Muscle of arm (tissue), 14 donors: ENCODE measurements around the gene SLITRK1. TPM values are rescaled to one million over a fixed set of nuclear protein-coding genes. Genes with fewer than 3 reads are reported as not detected.
A peak's percentile ranks its signal among the peaks of the same experiment; 100 is the strongest.

Experiments used
- DNase-seq: peaks from one replicate; pipeline ENCODE4 v3.0.0-alpha.2; 2013
- long read RNA-seq, 11 donors: transcript quantifications; one replicate each; lab custom pipeline, GENCODE V29; 2026
- polyA plus RNA-seq, 12 donors: library from polyadenylated mRNA; unstranded; fragments of 120-200 nt; gene quantifications; one replicate each; pipeline ENCODE4 v1.2.1, GENCODE V29; 2013; ENCODE audit not compliant: insufficient read length in 12 of 12

Gene SLITRK1, protein sequence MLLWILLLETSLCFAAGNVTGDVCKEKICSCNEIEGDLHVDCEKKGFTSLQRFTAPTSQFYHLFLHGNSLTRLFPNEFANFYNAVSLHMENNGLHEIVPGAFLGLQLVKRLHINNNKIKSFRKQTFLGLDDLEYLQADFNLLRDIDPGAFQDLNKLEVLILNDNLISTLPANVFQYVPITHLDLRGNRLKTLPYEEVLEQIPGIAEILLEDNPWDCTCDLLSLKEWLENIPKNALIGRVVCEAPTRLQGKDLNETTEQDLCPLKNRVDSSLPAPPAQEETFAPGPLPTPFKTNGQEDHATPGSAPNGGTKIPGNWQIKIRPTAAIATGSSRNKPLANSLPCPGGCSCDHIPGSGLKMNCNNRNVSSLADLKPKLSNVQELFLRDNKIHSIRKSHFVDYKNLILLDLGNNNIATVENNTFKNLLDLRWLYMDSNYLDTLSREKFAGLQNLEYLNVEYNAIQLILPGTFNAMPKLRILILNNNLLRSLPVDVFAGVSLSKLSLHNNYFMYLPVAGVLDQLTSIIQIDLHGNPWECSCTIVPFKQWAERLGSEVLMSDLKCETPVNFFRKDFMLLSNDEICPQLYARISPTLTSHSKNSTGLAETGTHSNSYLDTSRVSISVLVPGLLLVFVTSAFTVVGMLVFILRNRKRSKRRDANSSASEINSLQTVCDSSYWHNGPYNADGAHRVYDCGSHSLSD
- polyA plus RNA-seq: 1 to 10 TPM in 1 of 12 donors, under 1 TPM in 9, not detected in 2; 0.14 to 3.1 (median 0.40) TPM
- long read RNA-seq, donor 1, full-length matches to known transcripts: 2 of 2 reads
- long read RNA-seq, donor 1, partial matches to known transcripts: 0 of 2 reads
- long read RNA-seq, donor 1, other reads (novel, unspliced or antisense): 0 of 2 reads
- long read RNA-seq, donor 2, full-length matches to known transcripts: 3 of 3 reads
- long read RNA-seq, donor 2, partial matches to known transcripts: 0 of 3 reads
- long read RNA-seq, donor 2, other reads (novel, unspliced or antisense): 0 of 3 reads
- long read RNA-seq, donor 3: 0 reads
- long read RNA-seq, donor 4: 0 reads
- long read RNA-seq, donor 5, full-length matches to known transcripts: 1 of 1 reads
- long read RNA-seq, donor 5, partial matches to known transcripts: 0 of 1 reads
- long read RNA-seq, donor 5, other reads (novel, unspliced or antisense): 0 of 1 reads
- long read RNA-seq, donor 6: 0 reads
- long read RNA-seq, donor 7, full-length matches to known transcripts: 1 of 1 reads
- long read RNA-seq, donor 7, partial matches to known transcripts: 0 of 1 reads
- long read RNA-seq, donor 7, other reads (novel, unspliced or antisense): 0 of 1 reads
- long read RNA-seq, donor 8, full-length matches to known transcripts: 1 of 1 reads
- long read RNA-seq, donor 8, partial matches to known transcripts: 0 of 1 reads
- long read RNA-seq, donor 8, other reads (novel, unspliced or antisense): 0 of 1 reads
- long read RNA-seq, donor 9, full-length matches to known transcripts: 1 of 1 reads
- long read RNA-seq, donor 9, partial matches to known transcripts: 0 of 1 reads
- long read RNA-seq, donor 9, other reads (novel, unspliced or antisense): 0 of 1 reads
- long read RNA-seq, donor 10: 0 reads
- long read RNA-seq, donor 11, full-length matches to known transcripts: 2 of 2 reads
- long read RNA-seq, donor 11, partial matches to known transcripts: 0 of 2 reads
- long read RNA-seq, donor 11, other reads (novel, unspliced or antisense): 0 of 2 reads

DNA sequence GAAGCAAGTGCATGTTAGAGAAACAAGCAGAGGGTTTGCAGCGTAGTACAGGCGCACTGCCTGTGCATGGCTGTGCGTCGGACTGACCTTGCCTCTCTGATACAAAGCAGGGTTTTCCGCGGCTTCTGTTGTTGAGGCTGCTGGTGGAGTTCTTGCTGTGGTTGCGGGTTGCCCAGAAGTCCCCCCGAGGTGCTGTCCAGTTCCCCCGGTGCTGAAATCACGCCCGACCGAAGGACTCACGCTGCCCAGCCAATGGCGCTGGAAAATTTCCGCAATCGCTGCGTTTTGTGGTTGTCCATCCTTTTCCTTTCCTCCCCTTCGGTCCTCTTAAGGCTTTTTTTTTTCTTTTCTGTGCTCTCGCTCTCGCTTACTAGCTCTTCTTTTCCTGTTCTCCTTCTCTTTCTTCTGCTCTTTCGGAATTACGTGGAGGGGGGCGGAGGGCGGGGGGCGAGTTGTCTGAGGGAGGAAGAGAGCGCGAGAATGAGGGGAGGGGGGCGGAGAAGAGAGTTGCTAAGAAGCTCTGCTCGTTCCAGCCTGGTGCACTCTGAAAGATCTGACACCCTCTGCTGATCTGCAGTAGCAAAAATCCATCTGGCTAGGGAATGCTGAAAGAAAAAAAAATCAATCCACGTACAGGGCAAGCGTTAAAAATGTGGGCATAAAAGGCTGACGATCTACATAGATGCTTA lies at the start of gene SLITRK1:
Gene SLITRK1 (minus strand): TSS at position 558 of the 689 bp plus-strand sequence. CDS start 967 bp downstream, outside the sequence.
- DNase-seq: peak; percentile 80

DNA sequence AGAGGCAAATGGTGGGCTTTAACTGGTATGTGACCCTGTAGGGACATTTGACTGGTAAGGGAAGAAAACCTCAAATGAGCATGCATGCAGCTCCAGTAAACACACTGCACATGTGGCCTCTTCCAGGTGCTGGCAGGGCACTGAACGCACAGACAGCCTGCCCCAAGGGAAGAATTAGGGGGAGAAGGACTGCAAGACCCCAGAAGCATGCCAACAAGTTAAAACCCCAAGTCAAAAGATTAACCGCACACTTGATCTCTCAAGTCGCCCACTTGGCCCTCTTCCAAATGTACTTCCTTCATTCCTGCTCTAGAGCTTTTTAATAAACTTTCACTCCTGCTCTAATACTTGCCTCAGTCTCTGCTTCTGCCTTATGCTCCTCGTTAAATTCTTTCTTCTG lies 46.9 kb upstream of the SLITRK1 start:
- DNase-seq: no peak

DNA sequence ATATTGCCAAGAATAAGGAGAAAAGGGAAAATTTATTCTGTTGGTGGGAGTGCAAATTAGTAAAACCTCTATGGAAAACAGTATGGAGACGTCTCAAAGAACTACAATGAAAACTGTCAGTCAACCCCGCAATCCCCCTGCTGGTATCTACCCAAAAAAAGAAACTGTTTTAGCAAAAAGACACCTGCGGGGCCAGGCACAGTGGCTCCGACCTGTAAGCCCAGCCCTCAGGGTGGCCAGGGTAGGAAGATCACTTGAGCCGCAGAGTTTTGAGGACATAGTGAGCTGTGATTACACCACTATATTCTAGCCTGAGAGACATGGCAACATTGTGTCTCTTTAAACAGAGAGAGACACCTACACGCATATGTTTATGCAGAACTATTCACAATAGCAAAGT lies 37.5 kb upstream of the SLITRK1 start:
- DNase-seq: no peak

DNA sequence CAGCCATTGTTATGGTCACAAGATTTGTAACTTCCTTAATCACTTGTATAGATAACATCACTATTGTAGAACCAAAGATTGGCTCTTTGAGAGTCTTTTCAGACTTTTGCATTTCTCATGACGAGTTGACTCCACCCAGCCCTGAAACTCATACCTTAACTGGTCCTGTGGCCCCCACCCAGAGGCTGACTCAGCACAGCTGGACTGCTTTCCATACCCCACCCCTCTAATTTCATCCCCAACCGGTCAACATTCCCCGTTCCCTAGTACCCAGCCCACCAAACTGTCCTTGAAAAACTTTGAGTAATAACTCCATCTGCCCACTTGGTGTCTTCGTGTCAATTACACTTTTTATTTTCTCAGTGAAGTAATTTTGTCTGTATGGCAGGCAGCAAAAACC lies 32.1 kb upstream of the SLITRK1 start:
- DNase-seq: no peak

DNA sequence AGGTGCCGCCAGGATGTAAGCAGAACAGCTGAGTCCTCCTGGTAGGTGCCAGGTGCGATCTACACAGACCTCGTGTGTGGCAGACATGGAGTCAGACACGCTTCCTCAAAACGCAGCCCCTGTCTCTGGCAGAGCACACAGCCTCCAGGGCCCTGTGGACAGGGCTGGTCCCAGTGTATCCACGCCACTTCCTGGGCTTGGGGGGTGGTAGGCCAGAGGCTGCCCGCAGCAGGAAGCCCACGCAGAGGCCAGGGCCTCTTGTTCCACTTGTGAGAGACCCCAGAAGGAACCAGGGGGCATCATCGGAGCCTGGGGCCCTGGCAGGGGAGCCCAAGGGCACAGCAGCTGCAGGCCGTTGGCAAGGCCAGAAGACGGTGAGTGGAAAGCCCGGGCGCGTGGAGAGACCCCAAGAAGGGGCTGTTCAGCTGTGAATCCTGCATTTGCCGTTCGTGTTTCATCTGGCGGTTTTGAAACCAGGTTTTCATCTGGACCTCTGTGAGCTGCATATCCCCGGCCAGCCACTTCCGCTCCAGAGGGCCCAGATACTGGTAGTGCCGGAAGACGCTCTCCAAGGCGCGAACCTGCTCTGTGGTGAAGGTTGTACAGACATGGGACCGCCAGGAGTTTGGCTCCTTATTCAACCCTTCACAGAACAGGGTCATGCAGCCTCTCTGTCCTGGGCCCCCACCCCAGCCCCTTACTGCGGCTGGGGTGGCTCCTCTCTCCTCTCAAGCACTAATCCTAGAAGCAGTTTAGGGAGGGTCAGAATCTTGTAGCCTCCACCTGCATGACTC lies 25.1 kb upstream of the SLITRK1 start:
- no peak for DNase-seq

DNA sequence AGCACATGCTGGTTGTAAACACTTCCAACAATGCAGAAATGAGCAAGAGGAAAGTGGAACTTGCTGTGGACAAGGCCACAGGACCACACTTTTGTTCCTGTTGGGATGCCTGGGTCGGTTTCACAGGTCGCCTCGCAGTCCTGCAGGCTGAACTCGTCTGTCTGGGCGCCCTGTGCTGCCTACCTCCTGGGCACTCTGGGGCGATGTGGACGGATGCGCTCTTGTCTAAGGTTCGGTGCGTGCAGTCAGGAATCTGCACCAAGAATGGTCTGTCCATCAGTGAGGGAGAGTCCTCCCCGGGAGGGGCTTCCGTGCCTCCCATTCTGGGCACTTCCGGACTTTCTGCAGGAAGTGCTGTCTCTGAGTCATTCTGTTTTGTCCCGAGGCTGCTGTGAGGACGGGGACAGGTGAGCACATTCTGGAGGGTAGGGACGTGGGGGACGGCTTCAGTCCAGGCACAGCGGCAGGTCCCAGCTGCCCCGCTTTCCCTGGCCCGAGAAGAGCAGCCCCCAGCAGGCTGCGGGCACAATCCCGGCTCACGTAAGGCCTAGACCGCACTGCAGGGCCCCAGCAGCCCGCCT lies 24.1 kb upstream of the SLITRK1 start:
- DNase-seq: no peak

DNA sequence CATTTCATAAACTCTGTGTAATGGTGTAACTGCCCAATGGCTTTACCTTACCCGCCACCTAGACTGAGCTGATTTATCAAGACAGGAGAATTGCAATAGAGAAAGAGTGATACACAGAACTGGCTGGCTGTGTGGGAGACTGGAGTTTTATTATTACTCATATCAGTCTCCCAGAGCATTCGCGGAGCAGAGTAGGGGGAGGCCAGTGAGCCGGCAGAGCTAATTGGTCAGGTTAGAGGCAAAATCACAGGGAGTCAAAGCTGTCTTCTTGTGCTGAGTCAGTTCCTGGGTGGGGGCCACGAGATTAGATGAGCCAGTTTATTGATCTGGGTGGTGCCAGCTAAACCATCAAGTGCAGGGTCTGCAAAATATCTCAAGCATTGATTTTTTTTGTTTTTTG lies 23.4 kb upstream of the SLITRK1 start:
- DNase-seq: no peak

DNA sequence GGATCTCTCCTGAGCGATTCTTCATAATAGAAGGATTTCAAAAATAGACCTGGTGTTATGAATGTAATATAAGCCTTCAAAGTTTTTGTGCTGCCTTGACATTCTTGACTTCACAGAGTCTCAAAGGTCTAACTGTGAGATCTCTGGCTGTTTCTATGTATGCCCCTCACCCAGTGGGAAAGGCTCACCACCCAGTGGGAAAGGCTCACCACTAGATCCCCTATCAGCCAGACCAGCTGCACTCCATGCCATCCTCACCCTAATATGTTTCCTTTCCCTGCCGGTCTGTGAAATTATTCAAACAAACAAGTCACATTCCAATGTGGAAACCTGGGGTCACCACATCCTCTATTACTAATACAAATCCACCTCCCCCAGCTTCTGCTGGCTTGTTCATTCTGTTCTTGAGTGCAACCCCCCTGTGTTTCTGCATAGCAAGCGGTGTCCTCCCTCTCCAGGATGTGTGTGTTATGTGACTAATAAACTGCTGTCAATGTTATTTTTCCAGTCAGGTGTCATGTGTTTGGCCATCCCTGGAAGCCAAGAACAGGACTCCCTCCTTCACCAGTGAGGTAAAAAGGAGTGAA lies 13.8 kb upstream of the SLITRK1 start:
- no peak for DNase-seq

DNA sequence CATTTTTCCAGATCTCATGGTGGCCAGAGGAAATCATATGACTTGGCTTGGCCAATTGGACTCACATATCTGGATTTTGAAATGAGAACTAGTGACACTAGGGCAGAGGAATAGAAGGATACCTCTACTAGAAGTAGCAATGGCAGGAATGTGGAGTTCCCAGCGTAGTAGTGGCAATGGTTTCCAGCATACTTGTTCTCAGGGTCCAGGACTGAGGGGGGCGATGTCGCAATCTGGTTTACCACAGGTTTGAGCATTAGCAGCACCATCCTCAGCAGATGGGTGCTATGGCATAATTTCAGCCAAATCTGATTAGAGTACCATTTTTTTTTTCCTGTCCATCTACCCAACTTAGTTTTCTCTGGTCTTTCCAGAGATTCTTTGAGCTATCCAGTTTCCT lies 8.1 kb upstream of the SLITRK1 start:
- no peak for DNase-seq

DNA sequence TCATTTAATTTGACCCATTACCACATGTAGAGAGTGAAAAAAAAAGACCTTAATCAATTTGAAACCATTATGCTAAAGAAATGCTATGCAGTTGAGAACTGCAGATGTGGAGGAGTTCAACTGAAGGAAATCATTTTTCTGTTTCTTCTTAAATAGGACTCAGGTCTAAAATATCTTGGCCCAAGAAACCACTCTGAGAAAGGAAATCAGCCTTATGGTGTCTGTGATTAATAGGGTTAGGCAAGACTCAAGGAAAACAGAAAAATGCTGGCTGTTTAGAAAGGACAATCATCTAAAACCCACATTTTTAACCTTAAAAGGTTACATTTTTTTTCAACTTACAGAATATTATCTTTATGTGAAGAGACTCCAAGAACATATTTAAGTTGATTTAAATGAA lies 1.9 kb upstream of the SLITRK1 start:
- no peak for DNase-seq

DNA sequence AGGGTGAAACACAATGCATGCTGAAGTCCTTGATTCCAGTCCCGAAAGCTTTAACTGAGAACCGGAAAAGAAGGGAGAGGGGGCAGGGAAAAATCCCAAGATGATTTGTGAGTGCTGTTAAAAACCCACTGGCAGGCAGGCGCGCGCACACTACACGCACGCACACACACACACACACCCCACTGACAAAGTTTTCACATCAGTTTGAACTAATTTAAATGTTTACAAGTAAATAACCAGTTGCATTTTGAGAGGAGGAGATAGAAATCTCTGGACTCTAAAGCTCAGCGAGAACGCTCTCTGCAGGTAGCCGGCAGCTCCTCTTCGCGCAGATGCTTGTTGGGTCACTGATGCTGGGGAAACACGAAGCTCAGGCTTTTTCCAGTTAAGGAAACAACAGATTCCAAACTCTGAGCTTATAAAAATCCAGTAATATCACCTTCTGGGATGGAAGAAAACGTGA lies 818 bp upstream of the SLITRK1 start:
- DNase-seq: no peak

DNA sequence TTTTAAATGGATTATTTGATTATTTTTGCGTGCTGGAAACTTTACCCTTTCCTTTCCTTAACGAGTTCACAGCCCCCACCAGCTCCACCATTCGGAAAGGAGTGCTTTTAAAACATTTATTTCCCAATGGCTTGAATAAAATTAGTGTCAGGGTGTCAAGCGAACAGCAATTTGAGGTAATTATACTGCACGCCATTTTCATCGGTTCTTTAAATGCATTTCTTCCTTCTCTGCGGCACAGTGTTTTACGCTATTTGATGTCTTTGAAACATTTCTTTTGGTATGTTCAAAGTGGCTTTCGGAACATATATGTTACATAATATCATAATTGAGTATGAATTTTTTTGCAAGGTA lies 309 bp upstream of the SLITRK1 start:
- no peak for DNase-seq

DNA sequence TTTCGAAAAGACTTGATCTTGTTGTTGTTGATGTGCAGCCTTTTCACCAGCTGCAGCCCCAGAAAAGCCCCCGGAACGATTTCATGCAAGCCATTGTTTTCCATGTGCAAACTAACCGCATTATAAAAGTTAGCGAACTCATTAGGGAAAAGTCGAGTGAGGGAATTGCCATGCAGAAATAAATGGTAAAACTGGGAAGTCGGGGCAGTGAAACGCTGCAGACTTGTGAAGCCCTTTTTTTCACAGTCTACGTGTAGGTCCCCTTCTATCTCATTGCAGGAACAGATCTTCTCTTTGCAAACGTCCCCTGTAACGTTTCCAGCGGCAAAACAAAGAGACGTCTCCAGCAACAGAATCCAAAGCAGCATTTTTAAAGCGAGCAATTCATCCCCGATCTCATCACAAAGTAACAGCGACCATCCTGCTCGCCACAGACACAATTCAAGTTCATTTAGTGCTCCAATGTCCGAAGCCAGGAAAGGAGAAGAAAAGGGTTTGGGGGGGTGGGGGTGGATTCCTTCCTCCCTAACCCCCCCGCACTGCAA lies 1.1 kb downstream of the SLITRK1 start:
- DNase-seq: no peak

DNA sequence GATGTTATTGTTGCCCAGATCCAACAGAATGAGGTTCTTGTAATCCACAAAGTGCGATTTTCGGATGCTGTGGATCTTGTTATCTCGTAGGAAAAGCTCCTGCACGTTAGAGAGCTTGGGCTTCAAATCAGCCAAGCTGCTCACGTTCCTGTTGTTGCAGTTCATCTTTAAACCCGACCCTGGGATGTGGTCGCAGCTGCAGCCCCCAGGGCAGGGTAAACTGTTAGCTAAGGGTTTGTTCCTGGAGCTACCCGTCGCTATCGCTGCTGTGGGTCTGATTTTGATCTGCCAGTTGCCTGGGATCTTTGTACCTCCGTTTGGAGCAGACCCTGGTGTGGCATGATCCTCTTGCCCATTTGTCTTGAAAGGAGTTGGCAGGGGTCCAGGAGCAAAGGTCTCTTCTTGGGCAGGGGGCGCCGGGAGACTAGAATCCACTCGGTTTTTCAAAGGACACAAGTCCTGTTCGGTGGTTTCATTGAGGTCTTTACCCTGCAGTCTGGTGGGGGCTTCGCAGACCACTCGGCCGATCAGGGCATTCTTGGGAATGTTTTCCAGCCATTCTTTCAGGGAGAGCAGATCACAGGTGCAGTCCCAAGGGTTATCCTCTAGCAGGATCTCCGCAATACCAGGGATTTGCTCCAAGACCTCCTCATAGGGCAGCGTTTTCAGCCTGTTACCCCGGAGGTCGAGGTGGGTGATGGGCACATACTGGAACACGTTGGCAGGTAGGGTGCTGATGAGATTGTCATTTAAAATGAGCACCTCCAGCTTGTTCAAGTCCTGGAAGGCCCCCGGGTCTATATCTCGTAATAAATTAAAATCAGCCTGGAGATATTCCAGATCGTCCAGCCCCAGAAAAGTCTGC lies 1.8 kb downstream of the SLITRK1 start:
- no peak for DNase-seq

DNA sequence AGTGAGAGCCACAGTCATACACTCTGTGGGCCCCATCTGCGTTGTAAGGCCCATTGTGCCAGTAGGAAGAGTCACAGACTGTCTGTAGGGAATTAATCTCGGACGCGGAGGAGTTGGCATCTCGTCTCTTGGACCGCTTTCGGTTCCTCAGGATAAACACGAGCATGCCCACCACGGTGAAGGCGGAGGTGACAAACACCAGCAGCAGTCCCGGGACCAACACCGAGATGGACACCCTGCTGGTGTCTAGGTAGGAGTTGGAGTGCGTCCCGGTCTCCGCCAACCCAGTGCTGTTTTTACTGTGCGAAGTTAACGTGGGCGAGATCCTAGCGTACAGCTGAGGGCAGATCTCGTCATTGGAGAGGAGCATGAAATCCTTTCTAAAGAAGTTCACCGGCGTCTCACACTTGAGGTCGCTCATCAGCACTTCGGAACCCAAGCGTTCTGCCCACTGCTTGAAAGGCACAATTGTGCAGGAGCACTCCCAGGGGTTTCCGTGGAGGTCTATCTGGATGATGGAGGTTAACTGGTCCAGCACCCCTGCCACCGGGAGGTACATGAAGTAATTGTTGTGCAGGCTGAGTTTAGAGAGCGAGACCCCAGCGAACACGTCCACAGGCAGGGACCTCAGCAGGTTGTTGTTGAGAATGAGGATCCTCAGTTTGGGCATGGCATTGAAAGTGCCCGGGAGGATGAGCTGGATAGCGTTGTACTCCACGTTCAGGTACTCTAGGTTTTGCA lies 2.7 kb downstream of the SLITRK1 start:
- DNase-seq: no peak

DNA sequence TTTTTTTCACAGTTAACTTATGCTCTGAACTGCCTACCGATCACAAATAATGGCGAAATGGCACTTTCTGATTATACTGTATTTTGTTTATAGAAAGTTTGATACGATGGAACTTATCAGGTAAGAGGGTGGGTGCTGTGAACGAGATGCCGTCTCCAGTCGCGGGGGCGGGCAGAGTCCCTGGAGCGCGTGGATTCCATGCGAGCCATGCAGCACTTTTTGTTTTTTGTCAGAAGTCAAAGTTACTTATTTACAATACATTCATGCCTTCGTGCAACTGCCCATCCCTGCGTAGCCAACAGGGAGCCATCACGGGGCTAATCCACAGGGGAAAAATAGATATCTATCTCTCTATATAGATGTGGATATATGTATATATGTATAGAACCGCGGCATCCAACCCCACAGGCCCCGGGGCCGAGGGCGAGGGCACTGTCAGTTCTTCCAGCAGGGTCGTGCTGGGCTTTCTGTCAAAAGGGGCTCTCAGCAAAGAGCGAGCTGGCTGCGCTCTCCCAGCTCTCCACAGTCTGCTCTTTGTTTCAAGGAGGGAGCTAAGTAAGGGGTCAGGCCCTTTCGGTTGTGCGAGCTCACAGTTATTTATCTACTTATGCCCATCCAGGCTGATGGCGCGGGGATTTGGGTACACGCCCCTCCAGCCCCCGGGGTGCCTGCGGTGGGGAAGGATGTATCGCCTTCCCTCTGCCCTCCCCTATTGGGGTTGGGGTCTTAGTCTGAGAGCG lies 3.4 kb downstream of the SLITRK1 start:
- no peak for DNase-seq
